ENCODE results near the gene KCNQ1.
A peak's percentile ranks its signal among the peaks of the same experiment; 100 is the strongest.
"Not testable (repeated sequence)": the region's sequence is repeated elsewhere in the genome, so short reads cannot be mapped to it uniquely, and the experiment has no call there.

The KCNQ1 gene

DNA sequence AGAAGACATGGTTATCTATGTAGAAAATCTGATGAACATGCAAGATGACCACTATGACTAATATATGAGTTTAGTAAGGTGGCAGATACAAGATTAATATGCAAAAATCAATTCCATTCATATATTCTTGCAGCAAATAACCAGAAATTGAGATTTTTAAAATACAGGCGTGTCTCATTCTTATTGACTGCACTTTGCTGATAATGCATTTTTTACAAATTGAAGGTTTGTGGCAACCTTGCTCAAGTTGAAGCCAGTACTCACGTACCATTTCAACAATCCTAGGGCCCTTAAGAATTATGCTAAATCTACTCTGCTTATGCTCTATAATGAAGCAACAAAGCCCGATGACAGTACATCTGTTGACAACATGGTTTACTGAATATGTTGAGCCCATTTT lies 150.4 kb downstream of the KCNQ1 start:
- no peak overlapping the region for H3K4me3 Mint-ChIP-seq
- no peaks in the 10 kb centered on the region for H3K4me1 Mint-ChIP-seq (ENCODE audit: low read depth)
- H3K27me3 Mint-ChIP-seq (ENCODE audit: low read depth), result no peaks in the 10 kb centered on the region
- no peaks in the 10 kb centered on the region for H3K36me3 Mint-ChIP-seq (ENCODE audit: low read depth)
- peaks cover 11% of the 10 kb centered on the region for H3K9me3 Mint-ChIP-seq
- H3K27ac Mint-ChIP-seq, result no peak overlapping the region

DNA sequence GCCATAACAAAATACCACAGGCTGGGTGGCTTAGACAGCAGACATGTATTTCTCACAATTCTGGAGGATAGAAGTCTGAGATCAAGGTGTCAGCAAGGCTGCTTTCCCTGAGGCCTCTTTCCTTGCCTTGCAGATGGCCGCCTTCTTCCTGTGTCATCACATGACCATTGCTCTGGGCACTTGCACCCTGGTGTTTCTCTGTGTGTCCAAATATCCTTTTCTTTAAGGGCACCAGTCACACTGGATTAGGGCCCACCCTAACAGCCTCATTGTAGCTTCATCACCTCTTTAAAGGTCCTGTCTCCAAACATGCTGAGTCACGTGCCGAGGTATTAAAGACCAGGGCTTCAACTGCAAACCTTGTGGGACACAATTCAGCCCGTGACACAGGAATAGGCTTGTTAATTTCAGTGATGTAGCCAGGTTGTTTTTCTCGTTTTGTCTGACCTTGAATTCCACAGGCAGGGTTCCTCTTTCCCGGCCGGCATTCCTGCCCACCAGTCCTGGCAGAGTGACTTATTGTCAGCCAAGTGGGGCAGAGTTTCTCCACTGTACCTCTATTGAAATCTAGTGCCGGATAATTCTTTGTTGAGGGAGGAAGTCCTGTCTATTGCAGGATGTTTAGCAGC lies 154.9 kb downstream of the KCNQ1 start:
- Mint-ChIP-seq H3K27ac (no peak overlapping the region), H3K36me3 (ENCODE audit: low read depth) (no peaks in the 10 kb centered on the region), H3K27me3 (ENCODE audit: low read depth) (no peaks in the 10 kb centered on the region), H3K4me3 (no peak overlapping the region), H3K9me3 (peaks cover 11% of the 10 kb centered on the region), H3K4me1 (ENCODE audit: low read depth) (no peaks in the 10 kb centered on the region)

DNA sequence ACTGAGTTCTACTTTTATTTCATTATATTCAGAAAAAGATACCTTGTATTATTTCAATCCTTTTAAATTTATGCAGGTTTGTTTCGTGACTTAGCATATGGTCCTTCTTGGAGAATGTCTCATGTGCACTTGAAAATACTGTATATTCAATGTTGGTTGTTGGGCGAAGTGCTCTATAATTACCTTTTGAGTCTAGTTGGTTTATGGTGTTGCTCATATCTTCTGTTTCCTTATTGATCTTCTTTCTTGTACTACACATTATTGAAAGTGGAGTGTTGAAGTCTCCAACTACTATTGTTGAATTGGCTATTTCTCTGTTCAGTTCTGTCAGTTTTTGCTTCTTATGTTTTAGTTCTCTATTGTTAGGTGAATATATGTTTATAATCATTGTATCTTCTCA lies 164.5 kb downstream of the KCNQ1 start:
- Mint-ChIP-seq H3K27ac (no peak overlapping the region), H3K9me3 (peaks cover 4% of the 10 kb centered on the region), H3K36me3 (ENCODE audit: low read depth) (no peaks in the 10 kb centered on the region), H3K4me1 (ENCODE audit: low read depth) (no peaks in the 10 kb centered on the region), H3K4me3 (no peak overlapping the region), H3K27me3 (ENCODE audit: low read depth) (peaks cover 8% of the 10 kb centered on the region)

- no peaks in the 10 kb centered on the region for H3K4me1 Mint-ChIP-seq (ENCODE audit: low read depth)
- no peak overlapping the region for H3K27ac Mint-ChIP-seq
- H3K36me3 Mint-ChIP-seq (ENCODE audit: low read depth), result no peaks in the 10 kb centered on the region
- H3K27me3 Mint-ChIP-seq (ENCODE audit: low read depth), result peaks cover 11% of the 10 kb centered on the region
- no peak overlapping the region for H3K4me3 Mint-ChIP-seq
- H3K9me3 Mint-ChIP-seq, result peaks cover 4% of the 10 kb centered on the region
These were observed 168.2 kb downstream of the KCNQ1 start for GRCh38 chr11:2612884-2613571.

DNA sequence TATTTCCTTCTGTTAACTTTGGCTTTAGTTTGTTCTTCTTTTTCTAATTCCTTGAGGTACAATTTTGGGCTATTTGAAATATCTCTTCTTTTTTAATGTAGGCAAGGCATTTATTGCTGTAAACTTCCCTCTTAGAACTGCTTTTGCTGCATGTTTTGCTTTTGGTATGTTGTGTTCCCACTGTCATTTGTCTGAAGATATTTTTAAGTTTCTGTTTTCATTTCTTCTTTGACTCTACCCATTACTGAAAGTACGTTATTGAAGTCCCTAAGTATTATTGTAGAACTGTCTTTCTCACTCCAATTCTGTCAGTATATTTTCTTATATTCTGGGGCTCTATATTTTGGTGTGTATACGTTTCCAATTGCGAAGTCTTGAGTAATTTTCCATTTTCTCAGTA lies 177.1 kb downstream of the KCNQ1 start:
- Mint-ChIP-seq H3K36me3 (ENCODE audit: low read depth) (peaks cover 15% of the 10 kb centered on the region), H3K27me3 (ENCODE audit: low read depth) (no peaks in the 10 kb centered on the region), H3K27ac (peak overlapping the region; percentile 46), H3K4me1 (ENCODE audit: low read depth) (peaks cover 8% of the 10 kb centered on the region), H3K9me3 (peaks cover 4% of the 10 kb centered on the region), H3K4me3 (no peak overlapping the region)

DNA sequence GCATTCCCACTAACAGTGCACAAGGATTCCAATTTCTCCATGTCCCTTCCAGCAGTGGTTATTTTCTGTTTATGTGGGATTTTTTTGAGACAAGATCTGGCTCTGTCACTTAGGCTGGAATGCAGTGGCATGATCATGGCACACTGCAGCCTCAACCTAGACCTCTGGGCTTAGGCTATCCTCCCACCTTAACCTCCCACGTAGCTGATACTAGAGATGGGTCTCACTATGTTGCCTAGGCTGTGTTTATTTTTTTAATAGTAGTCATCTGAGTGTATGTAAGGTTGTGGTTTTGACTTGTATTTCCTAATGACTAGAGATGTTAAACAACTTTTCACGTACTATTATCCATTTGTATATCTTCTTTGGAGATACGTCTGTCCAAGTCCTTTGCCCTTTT lies 180.4 kb downstream of the KCNQ1 start:
- H3K36me3 Mint-ChIP-seq (ENCODE audit: low read depth), result peaks cover 17% of the 10 kb centered on the region
- peaks cover 15% of the 10 kb centered on the region for H3K9me3 Mint-ChIP-seq
- no peak overlapping the region for H3K27ac Mint-ChIP-seq
- H3K27me3 Mint-ChIP-seq (ENCODE audit: low read depth), result no peaks in the 10 kb centered on the region
- peaks cover 8% of the 10 kb centered on the region for H3K4me1 Mint-ChIP-seq (ENCODE audit: low read depth)
- H3K4me3 Mint-ChIP-seq, result no peak overlapping the region

- Mint-ChIP-seq H3K27me3 (ENCODE audit: low read depth) (no peaks in the 10 kb centered on the region), H3K4me3 (no peak overlapping the region), H3K27ac (no peak overlapping the region), H3K4me1 (ENCODE audit: low read depth) (no peaks in the 10 kb centered on the region), H3K9me3 (peaks cover 46% of the 10 kb centered on the region), H3K36me3 (ENCODE audit: low read depth) (peaks cover 10% of the 10 kb centered on the region)
These were observed 185.9 kb downstream of the KCNQ1 start for GRCh38 chr11:2630679-2631078.

GRCh38 chr11:2631161-2631560 lies 186.4 kb downstream of the KCNQ1 start:
- Mint-ChIP-seq H3K4me1 (ENCODE audit: low read depth) (no peaks in the 10 kb centered on the region), H3K4me3 (no peak overlapping the region), H3K36me3 (ENCODE audit: low read depth) (peaks cover 10% of the 10 kb centered on the region), H3K9me3 (peaks cover 50% of the 10 kb centered on the region), H3K27me3 (ENCODE audit: low read depth) (no peaks in the 10 kb centered on the region), H3K27ac (no peak overlapping the region)

- H3K4me1 Mint-ChIP-seq (ENCODE audit: low read depth); H3K27ac Mint-ChIP-seq; H3K36me3 Mint-ChIP-seq (ENCODE audit: low read depth); H3K27me3 Mint-ChIP-seq (ENCODE audit: low read depth); H3K4me3 Mint-ChIP-seq: not testable (repeated sequence)
- H3K9me3 Mint-ChIP-seq, result peaks cover 76% of the 10 kb centered on the region
These were observed 195.0 kb downstream of the KCNQ1 start for GRCh38 chr11:2639763-2640162.

- Mint-ChIP-seq H3K27me3 (ENCODE audit: low read depth) (no peaks in the 10 kb centered on the region), H3K9me3 (peaks cover 80% of the 10 kb centered on the region), H3K27ac (no peak overlapping the region), H3K4me1 (ENCODE audit: low read depth) (no peaks in the 10 kb centered on the region), H3K36me3 (ENCODE audit: low read depth) (peaks cover 2% of the 10 kb centered on the region), H3K4me3 (no peak overlapping the region)
These were observed 196.8 kb downstream of the KCNQ1 start for GRCh38 chr11:2641623-2642022.

GRCh38 chr11:2643746-2644145 lies 198.9 kb downstream of the KCNQ1 start:
- Mint-ChIP-seq H3K9me3 (peaks cover 78% of the 10 kb centered on the region), H3K36me3 (ENCODE audit: low read depth) (peaks cover 5% of the 10 kb centered on the region), H3K4me3 (no peak overlapping the region)

GRCh38 chr11:2644844-2645778 lies 200.3 kb downstream of the KCNQ1 start:
- Mint-ChIP-seq H3K9me3 (peaks cover 81% of the 10 kb centered on the region), H3K4me1 (ENCODE audit: low read depth) (no peaks in the 10 kb centered on the region), H3K4me3 (no peak overlapping the region), H3K27ac (no peak overlapping the region), H3K36me3 (ENCODE audit: low read depth) (peaks cover 5% of the 10 kb centered on the region), H3K27me3 (ENCODE audit: low read depth) (no peaks in the 10 kb centered on the region)

More at GRCh38 chr11:2643746-2644145, 198.9 kb downstream of the KCNQ1 start:
- Mint-ChIP-seq H3K4me1 (ENCODE audit: low read depth) (no peaks in the 10 kb centered on the region), H3K27ac (no peak overlapping the region), H3K27me3 (ENCODE audit: low read depth) (no peaks in the 10 kb centered on the region)

DNA sequence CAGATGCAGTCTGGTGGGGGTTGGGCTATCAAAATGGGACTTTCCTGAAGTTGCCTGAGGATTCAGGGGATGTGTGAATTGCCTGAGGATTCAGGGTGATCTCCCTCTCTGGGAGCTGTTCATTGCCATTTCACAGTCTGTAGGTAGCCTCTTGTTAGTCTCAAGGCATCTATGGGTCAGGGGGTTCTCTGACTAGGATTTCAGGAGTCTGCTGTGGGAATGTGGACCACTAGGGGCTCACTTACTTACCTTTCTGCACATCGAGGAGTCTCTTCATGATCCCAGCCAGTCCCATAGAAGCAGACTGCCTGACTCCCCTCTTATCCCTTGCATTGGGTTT lies 200.9 kb downstream of the KCNQ1 start:
- no peak overlapping the region for H3K4me3 Mint-ChIP-seq
- no peaks in the 10 kb centered on the region for H3K4me1 Mint-ChIP-seq (ENCODE audit: low read depth)
- no peak overlapping the region for H3K27ac Mint-ChIP-seq
- peaks cover 79% of the 10 kb centered on the region for H3K9me3 Mint-ChIP-seq
- peaks cover 7% of the 10 kb centered on the region for H3K36me3 Mint-ChIP-seq (ENCODE audit: low read depth)
- no peaks in the 10 kb centered on the region for H3K27me3 Mint-ChIP-seq (ENCODE audit: low read depth)

DNA sequence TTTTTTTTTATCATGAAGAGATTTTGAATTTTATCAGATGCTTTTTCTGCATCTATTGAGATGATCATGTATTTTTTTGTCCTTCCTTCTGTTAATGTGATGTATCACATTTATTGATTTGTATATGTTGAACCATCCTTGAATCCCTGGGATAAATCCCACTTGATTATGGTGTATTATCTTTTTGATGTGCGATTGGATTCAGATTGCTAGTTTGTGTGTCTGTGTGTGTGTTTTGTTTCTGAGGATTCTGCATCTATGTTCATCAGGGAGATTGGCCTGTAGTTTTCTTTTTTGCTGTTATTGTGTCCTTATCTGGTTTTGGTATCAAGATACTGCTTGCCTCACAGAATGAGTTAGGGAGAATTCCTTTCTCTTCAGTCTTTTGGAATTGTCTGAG lies 202.4 kb downstream of the KCNQ1 start:
- Mint-ChIP-seq H3K27me3 (ENCODE audit: low read depth) (no peaks in the 10 kb centered on the region), H3K4me1 (ENCODE audit: low read depth) (no peaks in the 10 kb centered on the region), H3K9me3 (peaks cover 74% of the 10 kb centered on the region), H3K36me3 (ENCODE audit: low read depth) (peaks cover 10% of the 10 kb centered on the region), H3K27ac (no peak overlapping the region), H3K4me3 (no peak overlapping the region)

GRCh38 chr11:2647953-2648352 lies 203.1 kb downstream of the KCNQ1 start:
- no peaks in the 10 kb centered on the region for H3K27me3 Mint-ChIP-seq (ENCODE audit: low read depth)
- H3K36me3 Mint-ChIP-seq (ENCODE audit: low read depth), result peaks cover 10% of the 10 kb centered on the region
- H3K9me3 Mint-ChIP-seq, result peaks cover 74% of the 10 kb centered on the region
- H3K27ac Mint-ChIP-seq, result no peak overlapping the region
- H3K4me3 Mint-ChIP-seq, result no peak overlapping the region
- H3K4me1 Mint-ChIP-seq (ENCODE audit: low read depth), result no peaks in the 10 kb centered on the region
